IMR-90 (cell line): ENCODE data around the gene NPFFR1.

Experiments used
- CEBPB ChIP-seq: IDR thresholded peaks from 2 replicates; pipeline ENCODE4 v1.6.1; 2012; ENCODE audit warnings: low read depth, low read length, improper control_type of control experiment
- POLR2A ChIP-seq: IDR thresholded peaks from 2 replicates; pipeline ENCODE4 v1.6.1; 2012; ENCODE audit warnings: mild to moderate bottlenecking, low read depth, low read length
- SMC3 ChIP-seq: fragments of 150-350 bp; IDR thresholded peaks from 2 replicates; pipeline ENCODE4 v1.6.1; 2016; ENCODE audit warnings: low read depth, mild to moderate bottlenecking, antibody characterized with exemption, low read length, moderate library complexity
- TF ChIP-seq, protein P1 (sequence below): conservative IDR thresholded peaks from 2 replicates; pipeline ENCODE4 v1.5.1; 2012; ENCODE audit warnings: mild to moderate bottlenecking, low read depth, low read length, improper control_type of control experiment

DNA sequence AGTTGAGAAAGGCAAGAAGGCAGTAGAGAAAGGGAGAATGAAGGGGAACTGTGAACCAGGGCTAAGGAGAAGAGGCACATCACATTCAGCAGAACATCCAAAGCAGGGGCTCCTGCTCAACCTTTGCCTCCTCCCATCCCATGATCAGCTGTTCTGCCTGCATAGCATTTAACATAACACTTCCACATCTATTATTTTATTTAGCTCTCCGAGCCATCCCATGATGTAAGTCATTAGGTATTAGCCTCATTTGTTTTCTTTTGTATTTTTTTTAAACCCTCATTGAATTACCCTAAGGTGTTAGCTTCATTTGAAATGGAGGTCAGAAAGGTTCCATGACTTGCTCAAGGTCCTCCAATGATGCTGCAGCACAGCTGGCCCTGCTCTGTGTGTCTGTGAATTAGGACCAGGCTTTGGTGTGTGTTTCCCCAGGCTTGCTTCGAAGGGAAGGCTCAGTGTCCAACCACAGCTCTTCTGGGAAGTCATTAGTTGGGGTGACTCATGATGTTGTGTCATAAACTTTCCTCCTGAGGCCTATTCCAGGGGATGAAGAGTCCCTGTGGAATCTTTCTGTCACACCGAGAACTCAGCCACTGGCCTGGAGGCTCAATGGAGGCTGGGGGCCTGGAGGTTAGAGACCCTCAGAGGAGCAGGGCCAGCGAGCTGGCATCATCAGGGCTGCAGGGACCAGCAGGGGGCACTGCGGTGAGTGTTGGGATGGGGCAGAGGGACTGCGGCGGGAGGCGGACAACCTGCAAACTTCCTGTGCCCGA is 16.5 kb downstream of the NPFFR1 start:
- no peak for TF ChIP-seq SMC3
- TF ChIP-seq, protein P1, sequence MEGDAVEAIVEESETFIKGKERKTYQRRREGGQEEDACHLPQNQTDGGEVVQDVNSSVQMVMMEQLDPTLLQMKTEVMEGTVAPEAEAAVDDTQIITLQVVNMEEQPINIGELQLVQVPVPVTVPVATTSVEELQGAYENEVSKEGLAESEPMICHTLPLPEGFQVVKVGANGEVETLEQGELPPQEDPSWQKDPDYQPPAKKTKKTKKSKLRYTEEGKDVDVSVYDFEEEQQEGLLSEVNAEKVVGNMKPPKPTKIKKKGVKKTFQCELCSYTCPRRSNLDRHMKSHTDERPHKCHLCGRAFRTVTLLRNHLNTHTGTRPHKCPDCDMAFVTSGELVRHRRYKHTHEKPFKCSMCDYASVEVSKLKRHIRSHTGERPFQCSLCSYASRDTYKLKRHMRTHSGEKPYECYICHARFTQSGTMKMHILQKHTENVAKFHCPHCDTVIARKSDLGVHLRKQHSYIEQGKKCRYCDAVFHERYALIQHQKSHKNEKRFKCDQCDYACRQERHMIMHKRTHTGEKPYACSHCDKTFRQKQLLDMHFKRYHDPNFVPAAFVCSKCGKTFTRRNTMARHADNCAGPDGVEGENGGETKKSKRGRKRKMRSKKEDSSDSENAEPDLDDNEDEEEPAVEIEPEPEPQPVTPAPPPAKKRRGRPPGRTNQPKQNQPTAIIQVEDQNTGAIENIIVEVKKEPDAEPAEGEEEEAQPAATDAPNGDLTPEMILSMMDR: 0 out of 2 replicates have a peak, but pooled peaks have one; percentile 14
- peak; percentile 91 for TF ChIP-seq CEBPB
- TF ChIP-seq POLR2A: no peak
